Naive thymus-derived CD4-positive, alpha-beta T cell (primary cell): ENCODE measurements around the gene ZNF23. TPM values are rescaled to one million over a fixed set of nuclear protein-coding genes. Genes with fewer than 3 reads are reported as not detected.
A peak's percentile ranks its signal among the peaks of the same experiment; 100 is the strongest.
"Not testable (repeated sequence)": the region's sequence is repeated elsewhere in the genome, so short reads cannot be mapped to it uniquely, and the experiment has no call there.

Source experiments
- ATAC-seq: fragments of 150-1000 bp; cut with Tn5 transposase; 2 replicates; pipeline ENCODE4 v1.10.0; 2021; ENCODE audit warnings: mild to moderate bottlenecking, moderate library complexity
- CTCF ChIA-PET: fragments of 350-600 bp; sonication (Branson Sonifier 250); formaldehyde crosslinking; loops from one replicate; lab custom pipeline; 2021; ENCODE audit warnings: antibody characterized with exemption; lab: Charles Lee
- POLR2A ChIA-PET: fragments of 350-600 bp; sonication (Branson Sonifier 250); formaldehyde crosslinking; loops from one replicate; lab custom pipeline; 2021; ENCODE audit warnings: antibody characterized with exemption, inconsistent platforms; lab: Charles Lee
- DNase-seq, 9 donors: peaks; one replicate each; pipeline versions ENCODE4 v3.0.0 to v3.0.0-alpha.2; 2020 to 2022; ENCODE audit warnings: mixed read lengths in 1 of 9
- H3K27ac ChIP-seq: one replicate; pipeline ENCODE4 v1.7.0; 2013; ENCODE audit warnings: mild to moderate bottlenecking, low read depth, low read length, moderate library complexity
- H3K27me3 ChIP-seq, 2 donors: one replicate each; pipeline ENCODE4 v1.7.0; 2013; ENCODE audit warnings: low read length in 2 of 2, mild to moderate bottlenecking in 2 of 2, moderate library complexity in 2 of 2; ENCODE audit not compliant: control insufficient read depth in 2 of 2, insufficient read depth in 2 of 2
- H3K36me3 ChIP-seq, 3 experiments: 1 replicate in 2 of 3; 2 replicates in 1 of 3; pipeline ENCODE4 v1.7.0; 2013; ENCODE audit warnings: low read length in 3 of 3, mild to moderate bottlenecking in 3 of 3, moderate library complexity in 1 of 3; ENCODE audit not compliant: insufficient read depth in 3 of 3, control insufficient read depth in 2 of 3
- H3K4me1 ChIP-seq, 2 donors: one replicate each; pipeline ENCODE4 v1.7.0; 2013; ENCODE audit warnings: low read length in 2 of 2, mild to moderate bottlenecking in 2 of 2, moderate library complexity in 1 of 2; ENCODE audit not compliant: control insufficient read depth in 2 of 2, insufficient read depth in 2 of 2
- H3K4me3 ChIP-seq: 2 replicates; pipeline ENCODE4 v1.7.0; 2013; ENCODE audit warnings: mild to moderate bottlenecking, low read length
- H3K9me3 ChIP-seq, 3 experiments: 1 replicate in 2 of 3; 2 replicates in 1 of 3; pipeline ENCODE4 v1.7.0; 2013; ENCODE audit warnings: low read length in 3 of 3; ENCODE audit not compliant: control insufficient read depth in 2 of 3
- H3K27ac Mint-ChIP-seq, 9 donors: one replicate each; pipeline ENCODE4 v1.8.0; 2020 to 2022; ENCODE audit warnings: mixed read lengths in 9 of 9, mild to moderate bottlenecking in 8 of 9, moderate library complexity in 5 of 9, inconsistent platforms in 2 of 9
- H3K27me3 Mint-ChIP-seq, 5 donors: one replicate each; pipeline ENCODE4 v1.8.0; 2021 to 2022; ENCODE audit warnings: mixed read lengths in 5 of 5, mild to moderate bottlenecking in 1 of 5
- H3K36me3 Mint-ChIP-seq, 5 donors: one replicate each; pipeline ENCODE4 v1.8.0; 2020 to 2022; ENCODE audit warnings: mixed read lengths in 5 of 5, mild to moderate bottlenecking in 3 of 5, inconsistent platforms in 1 of 5
- H3K4me1 Mint-ChIP-seq, 7 donors: one replicate each; pipeline ENCODE4 v1.8.0; 2020 to 2022; ENCODE audit warnings: mixed read lengths in 7 of 7, mild to moderate bottlenecking in 3 of 7, inconsistent platforms in 1 of 7
- H3K4me3 Mint-ChIP-seq, 10 donors: one replicate each; pipeline ENCODE4 v1.8.0; 2020 to 2022; ENCODE audit warnings: mild to moderate bottlenecking in 10 of 10, mixed read lengths in 10 of 10, moderate library complexity in 6 of 10, inconsistent platforms in 2 of 10
- H3K9me3 Mint-ChIP-seq, 11 donors: one replicate each; pipeline ENCODE4 v1.8.0; 2020 to 2022; ENCODE audit warnings: mixed read lengths in 11 of 11, mild to moderate bottlenecking in 4 of 11, inconsistent platforms in 1 of 11, moderate library complexity in 1 of 11
- intact Hi-C, 2 donors: fragments of 100-400 bp; cut with micrococcal nuclease; formaldehyde crosslinking; loops; one replicate each; pipeline ENCODE4 v1.15.1; 2023
- polyA plus RNA-seq, 2 donors: library from polyadenylated mRNA; unstranded; fragments of 300-500 nt; fragmentation: Illumina TruSeq; gene quantifications; one replicate each; pipeline ENCODE4 v1.2.3, GENCODE V29; 2021
- total RNA-seq, 6 experiments: library from RNA in 5 of 6; stranded (reverse) in 5 of 6; gene quantifications; 1 replicate in 5 of 6; 2 replicates in 1 of 6; pipeline ENCODE4 v1.2.3 and lab custom pipeline; 2021 to 2026

ZNF23 gene
- total RNA-seq, result 10 to 100 TPM in 2 of 5 experiments, 1 to 10 TPM in 3; 6.5 to 16.0 (median 8.8) TPM
- polyA plus RNA-seq, result 1 to 10 TPM; 7.1 to 7.5 TPM
- 2.0 reads per million, percentile 9 among the genes with 10 or more reads in this experiment for total RNA-seq (lab: John Stamatoyannopoulos, UW)

DNA sequence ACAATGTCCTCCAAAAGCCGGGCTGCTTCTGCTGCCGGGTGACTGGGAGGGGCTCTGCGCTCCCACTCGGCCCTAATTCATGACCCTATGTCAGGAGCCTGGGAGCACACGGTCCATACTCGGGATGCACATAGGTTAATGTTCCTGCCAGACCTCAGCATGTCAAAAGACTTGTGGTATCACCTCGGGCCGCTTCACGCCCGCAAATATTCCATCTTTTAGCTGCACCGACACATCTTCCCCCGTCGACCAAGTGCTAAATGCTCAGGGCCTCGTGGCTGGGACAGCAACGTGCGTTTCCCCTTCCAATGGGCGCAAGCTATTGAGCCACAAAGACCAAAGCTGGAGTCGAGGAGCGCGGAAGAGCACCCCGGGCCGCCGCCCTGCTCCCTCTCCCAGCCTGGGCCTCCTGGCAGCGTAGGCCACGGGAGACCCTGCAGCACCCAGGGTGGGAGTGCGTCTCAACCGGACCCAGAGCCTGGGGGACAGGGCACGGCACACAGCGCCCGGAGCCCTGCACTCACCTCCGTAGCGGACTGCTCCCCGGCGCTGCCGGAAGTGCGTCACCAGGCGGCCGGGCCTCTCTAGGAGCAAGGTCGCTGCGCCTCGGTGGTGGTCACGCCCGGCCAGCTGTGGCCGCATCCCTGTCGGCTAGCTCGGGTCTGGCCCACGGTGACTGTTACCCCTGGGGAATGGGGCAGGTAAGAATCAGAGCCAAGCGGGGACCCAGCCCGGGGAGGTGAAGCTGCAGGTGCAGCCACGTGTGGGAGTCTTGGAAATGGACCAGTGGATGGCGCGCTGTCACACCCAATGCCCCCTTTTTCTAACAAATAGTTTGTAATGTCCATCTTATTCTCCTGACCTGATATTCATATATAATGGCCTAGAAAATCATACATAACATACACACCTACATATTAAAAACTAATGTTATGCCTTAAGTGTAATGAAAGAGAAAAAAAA, at the start of gene ZNF23:
TSS of gene ZNF23 (minus strand) at position 562 of the 963 bp plus-strand sequence. CDS start 5,451 bp downstream, outside the sequence.
- Mint-ChIP-seq H3K27ac (peak within 1 kb of the TSS; percentile 85 to 98 (median 92)), H3K9me3 (peaks cover 0 to 3% (median 0%) of the 10 kb centered on the region in 11 donors), H3K4me1 (peaks cover 13 to 39% (median 27%) of the 10 kb centered on the region in 7 donors), H3K4me3 (peak within 1 kb of the TSS; percentile 88 to 97 (median 94)), H3K27me3 (no peaks in the 10 kb centered on the region), H3K36me3 (peaks cover 0 to 4% (median 2%) of the 10 kb centered on the region in 5 donors)
- ChIA-PET CTCF (interaction anchor here (1.3 to 1.4 kb wide), 3 partner anchors 22 to 149 kb away, joined by 3 to 7 read pairs (median 4); no protein-coding TSS in a partner anchor), POLR2A (interaction anchor here (0.5 to 3.7 kb wide), 5 partner anchors 17 to 102 kb away, joined by 4 to 36 read pairs (median 4); no protein-coding TSS in a partner anchor)
- intact Hi-C loops, result loop anchor here (1.0 to 10.0 kb wide), 11 partner anchors 22 to 1203 kb away; partner anchors contain the start of genes CMTR2 (in 2 of the 2), AP1G1 (in 1 of the 2), DHODH (in 1 of the 2) and IST1 (in 1 of the 2)
- ATAC-seq (peak; percentile 99), DNase-seq (peak; percentile 53 to 84 (median 72))
- Histone ChIP-seq H3K27me3 (no peaks in the 10 kb centered on the region), H3K4me3 (peak within 1 kb of the TSS; percentile 92), H3K9me3 (no peaks in the 10 kb centered on the region), H3K4me1 (peaks cover 4 to 6% of the 10 kb centered on the region in 2 donors), H3K36me3 (peaks cover 0 to 6% (median 0%) of the 10 kb centered on the region in 3 experiments), H3K27ac (peak within 1 kb of the TSS; percentile 87)

- ChIA-PET CTCF (no interaction called here), POLR2A (no interaction called here)
- intact Hi-C loops, result no loop called here
- DNase-seq, result no peak
- Mint-ChIP-seq H3K4me3 (no peak overlapping the region), H3K9me3 (no peaks in the 10 kb centered on the region), H3K36me3 (no peaks in the 10 kb centered on the region), H3K27ac (peak overlapping the region in 1 of 9 donors; percentile 25), H3K27me3 (peaks cover 0 to 14% (median 0%) of the 10 kb centered on the region in 5 donors), H3K4me1 (no peaks in the 10 kb centered on the region)
- Histone ChIP-seq H3K27ac (no peak overlapping the region), H3K27me3 (no peaks in the 10 kb centered on the region), H3K4me3 (no peak overlapping the region), H3K4me1 (no peaks in the 10 kb centered on the region), H3K9me3 (no peaks in the 10 kb centered on the region), H3K36me3 (no peaks in the 10 kb centered on the region)
- no peak for ATAC-seq
Observed at GRCh38 chr16:71507061-71507460, 45.0 kb upstream of the ZNF23 start.

DNA sequence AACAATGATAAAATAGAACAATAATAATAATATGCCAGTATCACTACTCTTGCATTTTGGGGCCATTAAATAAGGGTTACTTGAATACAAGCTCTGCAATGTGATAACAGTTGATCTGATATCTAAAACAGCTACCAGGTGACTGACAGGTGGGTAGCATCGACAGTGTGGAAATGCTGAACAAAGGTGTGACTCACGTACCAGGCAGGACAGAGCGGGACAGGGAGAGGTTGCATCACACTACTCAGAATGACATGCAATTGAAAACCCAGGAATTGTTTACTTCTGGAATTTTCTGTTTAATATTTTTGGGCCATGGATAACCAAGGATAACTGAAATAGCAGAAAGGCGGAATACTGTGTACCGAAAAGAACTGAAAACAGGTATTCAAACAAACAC, 42.9 kb upstream of the ZNF23 start:
- Histone ChIP-seq H3K27me3 (no peaks in the 10 kb centered on the region), H3K27ac (no peak overlapping the region), H3K36me3 (no peaks in the 10 kb centered on the region), H3K9me3 (no peaks in the 10 kb centered on the region), H3K4me3 (no peak overlapping the region), H3K4me1 (no peaks in the 10 kb centered on the region)
- ATAC-seq, result no peak
- H3K27ac Mint-ChIP-seq, result no peak overlapping the region
- no peak for DNase-seq
- no peaks in the 10 kb centered on the region for H3K9me3 Mint-ChIP-seq
- POLR2A ChIA-PET, result no interaction called here
- H3K4me3 Mint-ChIP-seq, result no peak overlapping the region
- H3K27me3 Mint-ChIP-seq, result peaks cover 1 to 12% (median 5%) of the 10 kb centered on the region in 5 donors
- no peaks in the 10 kb centered on the region for H3K4me1 Mint-ChIP-seq
- intact Hi-C loops, result no loop called here
- CTCF ChIA-PET, result no interaction called here
- H3K36me3 Mint-ChIP-seq, result no peaks in the 10 kb centered on the region

DNA sequence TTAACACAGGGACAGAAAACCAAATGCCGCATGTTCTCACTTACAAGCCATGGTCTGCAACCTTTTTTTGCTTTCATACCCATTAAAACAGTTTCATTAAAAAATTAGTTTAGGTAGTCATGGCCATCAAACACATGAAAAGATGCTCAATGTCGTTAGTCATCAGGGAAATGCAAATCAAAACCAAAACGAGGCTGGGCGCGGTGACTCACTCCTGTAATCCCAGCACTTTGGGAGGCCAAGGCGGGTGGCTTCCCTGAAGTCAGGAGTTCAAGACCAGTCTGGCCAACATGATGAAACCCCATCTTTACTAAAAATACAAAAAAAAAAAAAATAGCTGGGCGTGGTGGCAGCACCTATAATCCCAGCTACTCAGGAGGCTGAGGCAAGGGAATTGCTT, 42.0 kb upstream of the ZNF23 start:
- POLR2A ChIA-PET, H3K4me3 ChIP-seq, H3K27ac ChIP-seq, H3K4me1 Mint-ChIP-seq, H3K27me3 ChIP-seq, H3K36me3 Mint-ChIP-seq, ATAC-seq, H3K27ac Mint-ChIP-seq, intact Hi-C loops, H3K9me3 ChIP-seq, CTCF ChIA-PET, H3K4me1 ChIP-seq, H3K4me3 Mint-ChIP-seq, DNase-seq, H3K36me3 ChIP-seq, H3K9me3 Mint-ChIP-seq: not testable (repeated sequence)
- peaks cover 4 to 13% (median 5%) of the 10 kb centered on the region in 5 donors for H3K27me3 Mint-ChIP-seq

GRCh38 chr16:71501547-71501946, 39.5 kb upstream of the ZNF23 start:
- no peak for DNase-seq

GRCh38 chr16:71500964-71501363, 38.9 kb upstream of the ZNF23 start:
- Mint-ChIP-seq H3K4me1 (no peaks in the 10 kb centered on the region), H3K9me3 (no peaks in the 10 kb centered on the region), H3K27ac (no peak overlapping the region), H3K36me3 (no peaks in the 10 kb centered on the region), H3K4me3 (no peak overlapping the region), H3K27me3 (peaks cover 0 to 17% (median 5%) of the 10 kb centered on the region in 5 donors)
- ChIA-PET CTCF (interaction anchor here (0.6 to 6.1 kb wide), 4 partner anchors 34 to 472 kb away, joined by 3 to 104 read pairs (median 4); no protein-coding TSS in a partner anchor), POLR2A (no interaction called here)
- H3K36me3 ChIP-seq, result no peaks in the 10 kb centered on the region
- no peaks in the 10 kb centered on the region for H3K4me1 ChIP-seq
- DNase-seq, result no peak
- no peak overlapping the region for H3K27ac ChIP-seq
- no peaks in the 10 kb centered on the region for H3K9me3 ChIP-seq
- no peaks in the 10 kb centered on the region for H3K27me3 ChIP-seq
- intact Hi-C loops, result no loop called here
- ATAC-seq, result no peak
- H3K4me3 ChIP-seq, result no peak overlapping the region

More at GRCh38 chr16:71501547-71501946, 39.5 kb upstream of the ZNF23 start:
- no peaks in the 10 kb centered on the region for H3K9me3 ChIP-seq
- intact Hi-C loops, result no loop called here
- no peak overlapping the region for H3K4me3 ChIP-seq
- H3K4me1 ChIP-seq, result no peaks in the 10 kb centered on the region
- H3K27ac ChIP-seq, result no peak overlapping the region
- Mint-ChIP-seq H3K4me1 (no peaks in the 10 kb centered on the region), H3K9me3 (no peaks in the 10 kb centered on the region), H3K4me3 (no peak overlapping the region), H3K27me3 (peaks cover 0 to 17% (median 5%) of the 10 kb centered on the region in 5 donors), H3K36me3 (no peaks in the 10 kb centered on the region), H3K27ac (no peak overlapping the region)
- no peaks in the 10 kb centered on the region for H3K27me3 ChIP-seq
- ChIA-PET CTCF (interaction anchor here (1.2 to 6.1 kb wide), 2 partner anchors 89 to 110 kb away, joined by 4 to 104 read pairs; no protein-coding TSS in a partner anchor), POLR2A (no interaction called here)
- H3K36me3 ChIP-seq, result no peaks in the 10 kb centered on the region
- ATAC-seq, result no peak
